ENCODE measurements around the gene HHEX. TPM values are rescaled to one million over a fixed set of nuclear protein-coding genes. Genes with fewer than 3 reads are reported as not detected.

The HHEX gene
- total RNA-seq, 1 experiment from 2014 or later = 11.0 TPM

DNA sequence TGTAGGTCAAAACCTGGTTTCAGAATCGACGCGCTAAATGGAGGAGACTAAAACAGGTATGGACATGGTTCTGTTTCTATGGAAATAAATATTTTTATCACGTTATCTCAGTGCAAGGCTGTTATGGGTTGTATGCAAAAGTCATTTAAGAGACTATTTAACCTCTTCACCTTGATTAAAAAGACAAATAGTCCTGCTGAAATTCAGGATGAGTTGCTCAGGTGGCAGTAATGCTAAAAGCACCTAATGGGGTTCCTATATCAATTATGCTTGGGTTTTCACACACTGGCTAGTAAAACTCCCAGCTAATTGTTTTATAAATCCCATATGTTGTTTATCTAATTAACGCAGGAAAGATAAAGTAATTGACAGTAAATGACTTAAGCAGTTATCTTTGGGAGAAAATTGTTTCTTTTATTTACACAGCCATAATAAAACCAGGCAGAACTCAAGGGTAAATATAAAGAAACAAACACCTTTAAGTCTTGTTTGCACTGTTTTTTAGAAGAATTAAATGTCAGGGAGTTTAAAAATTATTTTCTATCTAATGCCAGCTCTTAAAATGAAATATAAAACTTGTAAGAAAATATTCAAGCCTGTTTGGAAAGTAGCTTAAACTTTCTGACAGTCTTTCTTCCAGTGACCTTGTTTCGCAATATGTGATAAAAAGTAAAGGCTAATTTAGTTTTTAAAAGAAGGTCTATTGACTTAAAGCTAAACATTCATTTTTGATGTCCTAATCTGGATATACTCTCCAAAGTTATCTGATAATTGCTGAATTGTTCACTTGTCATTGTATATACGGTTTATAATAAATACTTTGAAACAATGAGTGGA lies 3.2 kb downstream of the HHEX start:
- no peak overlapping the region for H2AFZ ChIP-seq (ENCODE audit: low read depth, low read length, poor library complexity, severe bottlenecking)
- no peaks in the 10 kb centered on the region for H3K9me3 ChIP-seq (ENCODE audit: control insufficient read depth in 1 of 2, insufficient read depth in 1 of 2, low read depth in 1 of 2, low read length in 2 of 2)
- ATAC-seq (no peak), DNase-seq (ENCODE audit: low read depth, low spot score) (no peak)
- peaks cover 0 to 7% of the 10 kb centered on the region in 2 experiments; a peak in 1 of 4 replicates for H3K36me3 ChIP-seq (ENCODE audit: control insufficient read depth in 1 of 2, insufficient read depth in 2 of 2, low read length in 2 of 2)
- ChIA-PET RAD21 (ENCODE audit: low non-redundant PET in 1 of 2, low total read pairs in 2 of 2, uncharacterized antibody in 2 of 2, unreplicated experiment in 2 of 2) (no interaction called here), POLR2A (no interaction called here), CTCF (no interaction called here)
- intact Hi-C loops (cut with micrococcal nuclease) = no loop called here
- H3K4me3 ChIP-seq (replicated peaks in 1 of 2; ENCODE audit: low read depth in 1 of 2, low read length in 2 of 2) = no peak overlapping the region
- H3K9ac ChIP-seq (ENCODE audit: low read length) = no peak overlapping the region
- no peaks in the 10 kb centered on the region for H4K20me1 ChIP-seq (ENCODE audit: insufficient read depth)
- no peak overlapping the region for H3K4me2 ChIP-seq (ENCODE audit: low read length)
- H3K79me2 ChIP-seq (ENCODE audit: insufficient read depth, low read length) = peaks cover 12% of the 10 kb centered on the region; the same call in 1 of the 2 replicates
- no peaks in the 10 kb centered on the region for H3K9me2 ChIP-seq (ENCODE audit: insufficient read depth)
- H3K27ac ChIP-seq (ENCODE audit: low read depth, low read length) = no peak overlapping the region
- H3K4me1 ChIP-seq (ENCODE audit: control insufficient read depth in 1 of 2, insufficient read depth in 2 of 2, low read length in 2 of 2) = peaks cover 0 to 16% of the 10 kb centered on the region in 2 experiments; a peak in 3 of 4 replicates
- H3K27me3 ChIP-seq (ENCODE audit: insufficient read depth, low read length) = no peaks in the 10 kb centered on the region
- no TSS peak for BruUV-seq (replicated peaks)
- TF ChIP-seq EZH2phosphoT487 (IDR thresholded peaks at IDR 0.05; ENCODE audit: borderline replicate concordance) = no peak
- no peak for TF ChIP-seq ZNF274 (IDR thresholded peaks at IDR 0.05; ENCODE audit: low read depth, low read length)
- TF ChIP-seq, protein P1, sequence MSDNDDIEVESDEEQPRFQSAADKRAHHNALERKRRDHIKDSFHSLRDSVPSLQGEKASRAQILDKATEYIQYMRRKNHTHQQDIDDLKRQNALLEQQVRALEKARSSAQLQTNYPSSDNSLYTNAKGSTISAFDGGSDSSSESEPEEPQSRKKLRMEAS (IDR thresholded peaks at IDR 0.05) = no peak

- H4K20me1 ChIP-seq (ENCODE audit: insufficient read depth) = no peaks in the 10 kb centered on the region
- H3K9ac ChIP-seq (ENCODE audit: low read length) = no peak overlapping the region
- DNase-seq (ENCODE audit: low read depth, low spot score) = no peak
- ChIA-PET POLR2A (no interaction called here), CTCF (interaction anchor here (0.8 kb wide), 1 partner anchor 10 kb away, joined by 3 read pairs; no protein-coding TSS in a partner anchor), RAD21 (ENCODE audit: low non-redundant PET in 1 of 2, low total read pairs in 2 of 2, uncharacterized antibody in 2 of 2, unreplicated experiment in 2 of 2) (no interaction called here)
- intact Hi-C loops (cut with micrococcal nuclease) = no loop called here
- no peaks in the 10 kb centered on the region for H3K27me3 ChIP-seq (ENCODE audit: insufficient read depth, low read length)
- no peaks in the 10 kb centered on the region for H3K9me3 ChIP-seq (ENCODE audit: control insufficient read depth in 1 of 2, insufficient read depth in 1 of 2, low read depth in 1 of 2, low read length in 2 of 2)
- H3K4me3 ChIP-seq (replicated peaks in 1 of 2; ENCODE audit: low read depth in 1 of 2, low read length in 2 of 2) = no peak overlapping the region
- BruUV-seq (replicated peaks) = no TSS peak
- no peak for ATAC-seq
- H3K27ac ChIP-seq (ENCODE audit: low read depth, low read length) = no peak overlapping the region
- peaks cover 0 to 16% of the 10 kb centered on the region in 2 experiments; a peak in 3 of 4 replicates for H3K4me1 ChIP-seq (ENCODE audit: control insufficient read depth in 1 of 2, insufficient read depth in 2 of 2, low read length in 2 of 2)
- no peak overlapping the region for H3K4me2 ChIP-seq (ENCODE audit: low read length)
- H2AFZ ChIP-seq (ENCODE audit: low read depth, low read length, poor library complexity, severe bottlenecking) = no peak overlapping the region
- no peaks in the 10 kb centered on the region for H3K9me2 ChIP-seq (ENCODE audit: insufficient read depth)
- peaks cover 12% of the 10 kb centered on the region; the same call in 1 of the 2 replicates for H3K79me2 ChIP-seq (ENCODE audit: insufficient read depth, low read length)
- peaks cover 0 to 7% of the 10 kb centered on the region in 2 experiments; a peak in 1 of 4 replicates for H3K36me3 ChIP-seq (ENCODE audit: control insufficient read depth in 1 of 2, insufficient read depth in 2 of 2, low read length in 2 of 2)
- TF ChIP-seq EGR1 (IDR thresholded peaks at IDR 0.05; ENCODE audit: low read depth) (no peak), POLR2A (IDR thresholded peaks at IDR 0.05; ENCODE audit: borderline replicate concordance, extremely low read depth, insufficient read depth, insufficient read length) (no peak), SP1 (IDR thresholded peaks at IDR 0.05; ENCODE audit: low read depth) (no peak), ZBTB33 (IDR thresholded peaks at IDR 0.05; ENCODE audit: extremely low read depth, insufficient replicate concordance, low read length) (no peak), CBX3 (IDR thresholded peaks at IDR 0.05; ENCODE audit: low read depth) (no peak), EZH2phosphoT487 (IDR thresholded peaks at IDR 0.05; ENCODE audit: borderline replicate concordance) (no peak), EZH2 (IDR thresholded peaks at IDR 0.05) (no peak), CTCF (IDR thresholded peaks at IDR 0.05 in 2 of 3, conservative IDR thresholded peaks at IDR 0.05 in 1 of 3; ENCODE audit: borderline replicate concordance in 1 of 3, insufficient read depth in 1 of 3, low read depth in 2 of 3, low read length in 2 of 3) (no peak), ZNF274 (IDR thresholded peaks at IDR 0.05; ENCODE audit: low read depth, low read length) (no peak), RAD21 (IDR thresholded peaks at IDR 0.05; ENCODE audit: low read depth) (no peak), YY1 (IDR thresholded peaks at IDR 0.05; ENCODE audit: extremely low read depth, insufficient replicate concordance, low read depth, low read length) (no peak), ELF1 (IDR thresholded peaks at IDR 0.05; ENCODE audit: borderline replicate concordance, low read depth) (no peak)
- TF ChIP-seq, protein P2, sequence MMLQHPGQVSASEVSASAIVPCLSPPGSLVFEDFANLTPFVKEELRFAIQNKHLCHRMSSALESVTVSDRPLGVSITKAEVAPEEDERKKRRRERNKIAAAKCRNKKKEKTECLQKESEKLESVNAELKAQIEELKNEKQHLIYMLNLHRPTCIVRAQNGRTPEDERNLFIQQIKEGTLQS (IDR thresholded peaks at IDR 0.05) = no peak
Observed at GRCh38 chr10:92693534-92693893, 3.8 kb downstream of the HHEX start.
